GM18519 (cell line): ENCODE data around the gene HECW1.
"Not testable (repeated sequence)": the region's sequence is repeated elsewhere in the genome, so short reads cannot be mapped to it uniquely, and the experiment has no call there.

Experiments
- ATAC-seq: cut with Tn5 transposase; IDR thresholded peaks from one replicate; pipeline ENCODE4 v1.9.1; 2021; ENCODE audit warnings: mild to moderate bottlenecking, moderate library complexity; ENCODE audit not compliant: unreplicated experiment, low FRiP score

The HECW1 gene

GRCh38 chr7:43112459-43112940, at the start of gene HECW1:
HECW1 (plus strand) TSS chr7:43112647; CDS start chr7:43243906, 131,259 bp downstream.
- no peak for ATAC-seq

GRCh38 chr7:43071604-43072003, 40.8 kb upstream of the HECW1 start:
- ATAC-seq = no peak

GRCh38 chr7:43072530-43072929, 39.9 kb upstream of the HECW1 start:
- ATAC-seq = no peak

GRCh38 chr7:43073811-43074210, 38.6 kb upstream of the HECW1 start:
- ATAC-seq = not testable (repeated sequence)

GRCh38 chr7:43076189-43076605, 36.2 kb upstream of the HECW1 start:
- no peak for ATAC-seq

GRCh38 chr7:43076606-43077005, 35.8 kb upstream of the HECW1 start:
- ATAC-seq = no peak

GRCh38 chr7:43077285-43077684, 35.2 kb upstream of the HECW1 start:
- ATAC-seq = no peak

- no peak for ATAC-seq
Measured at GRCh38 chr7:43077732-43078391, 34.6 kb upstream of the HECW1 start.

GRCh38 chr7:43078794-43079193, 33.7 kb upstream of the HECW1 start:
- ATAC-seq = no peak

GRCh38 chr7:43081603-43082002, 30.8 kb upstream of the HECW1 start:
- ATAC-seq = no peak

GRCh38 chr7:43083106-43083505, 29.3 kb upstream of the HECW1 start:
- no peak for ATAC-seq

- ATAC-seq = no peak
Measured at GRCh38 chr7:43085017-43085416, 27.4 kb upstream of the HECW1 start.

GRCh38 chr7:43085992-43086391, 26.5 kb upstream of the HECW1 start:
- no peak for ATAC-seq

GRCh38 chr7:43092819-43093218, 19.6 kb upstream of the HECW1 start:
- ATAC-seq = no peak

- no peak for ATAC-seq
Measured at GRCh38 chr7:43096875-43097274, 15.6 kb upstream of the HECW1 start.

- ATAC-seq = no peak
Measured at GRCh38 chr7:43099750-43100149, 12.7 kb upstream of the HECW1 start.

- ATAC-seq = no peak
Measured at GRCh38 chr7:43104874-43105520, 7.5 kb upstream of the HECW1 start.

GRCh38 chr7:43105521-43106120, 6.8 kb upstream of the HECW1 start:
- no peak for ATAC-seq

- peak; percentile 61 for ATAC-seq
Measured at GRCh38 chr7:43108255-43109011, 4.0 kb upstream of the HECW1 start.

- no peak for ATAC-seq
Measured at GRCh38 chr7:43110791-43111535, 1.5 kb upstream of the HECW1 start.
